ENCODE measurements around the gene KRTAP10-6. TPM values are rescaled to one million over a fixed set of nuclear protein-coding genes. Genes with fewer than 3 reads are reported as not detected.
"Not testable (repeated sequence)": the region's sequence is repeated elsewhere in the genome, so short reads cannot be mapped to it uniquely, and the experiment has no call there.

The KRTAP10-6 gene
- total RNA-seq, 1 experiment from 2014 or later, result not detected

GRCh38 chr21:44639331-44639655 lies 47.0 kb upstream of the KRTAP10-6 start:
- CTCF ChIA-PET, result no interaction called here
- Histone ChIP-seq H3K27ac (ENCODE audit: low read depth, low read length) (no peak overlapping the region), H3K79me2 (ENCODE audit: insufficient read depth, low read length) (no peaks in the 10 kb centered on the region), H3K4me1 (ENCODE audit: control insufficient read depth in 1 of 2, insufficient read depth in 2 of 2, low read length in 2 of 2) (no peaks in the 10 kb centered on the region), H3K36me3 (ENCODE audit: control insufficient read depth in 1 of 2, insufficient read depth in 2 of 2, low read length in 2 of 2) (no peaks in the 10 kb centered on the region), H3K27me3 (ENCODE audit: insufficient read depth, low read length) (peaks cover 6% of the 10 kb centered on the region; the same call in 1 of the 2 replicates), H3K4me3 (replicated peaks in 1 of 2; ENCODE audit: low read depth in 1 of 2, low read length in 2 of 2) (no peak overlapping the region), H4K20me1 (ENCODE audit: insufficient read depth) (no peaks in the 10 kb centered on the region), H3K4me2 (ENCODE audit: low read length) (no peak overlapping the region), H3K9ac (ENCODE audit: low read length) (no peak overlapping the region), H2AFZ (ENCODE audit: low read depth, low read length, poor library complexity, severe bottlenecking) (no peak overlapping the region), H3K9me2 (ENCODE audit: insufficient read depth) (no peaks in the 10 kb centered on the region), H3K9me3 (ENCODE audit: control insufficient read depth in 1 of 2, insufficient read depth in 1 of 2, low read depth in 1 of 2, low read length in 2 of 2) (peaks cover 6 to 8% of the 10 kb centered on the region in 2 experiments; a peak in 2 of 4 replicates)
- DNase-seq (ENCODE audit: low read depth, low spot score) (no peak), ATAC-seq (no peak)
- TF ChIP-seq EZH2phosphoT487 (IDR thresholded peaks at IDR 0.05; ENCODE audit: borderline replicate concordance), result no peak
- no peak for TF ChIP-seq CEBPB (IDR thresholded peaks at IDR 0.05; ENCODE audit: low read depth)
- no peak for TF ChIP-seq EGR1 (IDR thresholded peaks at IDR 0.05; ENCODE audit: low read depth)
- TF ChIP-seq ZNF274 (IDR thresholded peaks at IDR 0.05; ENCODE audit: low read depth, low read length), result no peak
- TF ChIP-seq FOSL1 (IDR thresholded peaks at IDR 0.05; ENCODE audit: low read depth), result no peak
- TF ChIP-seq YY1 (IDR thresholded peaks at IDR 0.05; ENCODE audit: extremely low read depth, insufficient replicate concordance, low read depth, low read length), result no peak
- TF ChIP-seq EZH2 (IDR thresholded peaks at IDR 0.05), result no peak
- intact Hi-C loops (cut with micrococcal nuclease), result no loop called here
- RAD21 ChIA-PET (ENCODE audit: low non-redundant PET in 1 of 2, low total read pairs in 2 of 2, uncharacterized antibody in 2 of 2, unreplicated experiment in 2 of 2), result no interaction called here
- POLR2A ChIA-PET, result no interaction called here
- BruUV-seq (replicated peaks), result no TSS peak

GRCh38 chr21:44638506-44639330 lies 46.4 kb upstream of the KRTAP10-6 start:
- H3K4me3 ChIP-seq (replicated peaks in 1 of 2; ENCODE audit: low read depth in 1 of 2, low read length in 2 of 2); POLR2A ChIA-PET: not testable (repeated sequence)

GRCh38 chr21:44637851-44638348 lies 45.6 kb upstream of the KRTAP10-6 start:
- H3K4me2 ChIP-seq (ENCODE audit: low read length); H3K27me3 ChIP-seq (ENCODE audit: insufficient read depth, low read length); ATAC-seq; DNase-seq (ENCODE audit: low read depth, low spot score); H4K20me1 ChIP-seq (ENCODE audit: insufficient read depth); H3K9me2 ChIP-seq (ENCODE audit: insufficient read depth); H3K9me3 ChIP-seq (ENCODE audit: control insufficient read depth in 1 of 2, insufficient read depth in 1 of 2, low read depth in 1 of 2, low read length in 2 of 2); intact Hi-C loops (cut with micrococcal nuclease); CTCF ChIA-PET; H3K4me1 ChIP-seq (ENCODE audit: control insufficient read depth in 1 of 2, insufficient read depth in 2 of 2, low read length in 2 of 2); H3K79me2 ChIP-seq (ENCODE audit: insufficient read depth, low read length); H3K9ac ChIP-seq (ENCODE audit: low read length); H2AFZ ChIP-seq (ENCODE audit: low read depth, low read length, poor library complexity, severe bottlenecking); H3K4me3 ChIP-seq (replicated peaks in 1 of 2; ENCODE audit: low read depth in 1 of 2, low read length in 2 of 2); POLR2A ChIA-PET; BruUV-seq (replicated peaks); H3K27ac ChIP-seq (ENCODE audit: low read depth, low read length); H3K36me3 ChIP-seq (ENCODE audit: control insufficient read depth in 1 of 2, insufficient read depth in 2 of 2, low read length in 2 of 2); RAD21 ChIA-PET (ENCODE audit: low non-redundant PET in 1 of 2, low total read pairs in 2 of 2, uncharacterized antibody in 2 of 2, unreplicated experiment in 2 of 2): not testable (repeated sequence)

More at GRCh38 chr21:44638506-44639330, 46.4 kb upstream of the KRTAP10-6 start:
- H3K27ac ChIP-seq (ENCODE audit: low read depth, low read length); DNase-seq (ENCODE audit: low read depth, low spot score); H3K36me3 ChIP-seq (ENCODE audit: control insufficient read depth in 1 of 2, insufficient read depth in 2 of 2, low read length in 2 of 2); intact Hi-C loops (cut with micrococcal nuclease); H4K20me1 ChIP-seq (ENCODE audit: insufficient read depth); BruUV-seq (replicated peaks); H3K9me3 ChIP-seq (ENCODE audit: control insufficient read depth in 1 of 2, insufficient read depth in 1 of 2, low read depth in 1 of 2, low read length in 2 of 2); H3K27me3 ChIP-seq (ENCODE audit: insufficient read depth, low read length); CTCF ChIA-PET; RAD21 ChIA-PET (ENCODE audit: low non-redundant PET in 1 of 2, low total read pairs in 2 of 2, uncharacterized antibody in 2 of 2, unreplicated experiment in 2 of 2); H3K4me1 ChIP-seq (ENCODE audit: control insufficient read depth in 1 of 2, insufficient read depth in 2 of 2, low read length in 2 of 2); H3K9me2 ChIP-seq (ENCODE audit: insufficient read depth); H3K79me2 ChIP-seq (ENCODE audit: insufficient read depth, low read length); ATAC-seq; H3K9ac ChIP-seq (ENCODE audit: low read length); H2AFZ ChIP-seq (ENCODE audit: low read depth, low read length, poor library complexity, severe bottlenecking); H3K4me2 ChIP-seq (ENCODE audit: low read length): not testable (repeated sequence)

All from HCT116 (cell line).